ENCODE results near the gene RPE.
A peak's percentile ranks its signal among the peaks of the same experiment; 100 is the strongest.

The RPE gene

DNA sequence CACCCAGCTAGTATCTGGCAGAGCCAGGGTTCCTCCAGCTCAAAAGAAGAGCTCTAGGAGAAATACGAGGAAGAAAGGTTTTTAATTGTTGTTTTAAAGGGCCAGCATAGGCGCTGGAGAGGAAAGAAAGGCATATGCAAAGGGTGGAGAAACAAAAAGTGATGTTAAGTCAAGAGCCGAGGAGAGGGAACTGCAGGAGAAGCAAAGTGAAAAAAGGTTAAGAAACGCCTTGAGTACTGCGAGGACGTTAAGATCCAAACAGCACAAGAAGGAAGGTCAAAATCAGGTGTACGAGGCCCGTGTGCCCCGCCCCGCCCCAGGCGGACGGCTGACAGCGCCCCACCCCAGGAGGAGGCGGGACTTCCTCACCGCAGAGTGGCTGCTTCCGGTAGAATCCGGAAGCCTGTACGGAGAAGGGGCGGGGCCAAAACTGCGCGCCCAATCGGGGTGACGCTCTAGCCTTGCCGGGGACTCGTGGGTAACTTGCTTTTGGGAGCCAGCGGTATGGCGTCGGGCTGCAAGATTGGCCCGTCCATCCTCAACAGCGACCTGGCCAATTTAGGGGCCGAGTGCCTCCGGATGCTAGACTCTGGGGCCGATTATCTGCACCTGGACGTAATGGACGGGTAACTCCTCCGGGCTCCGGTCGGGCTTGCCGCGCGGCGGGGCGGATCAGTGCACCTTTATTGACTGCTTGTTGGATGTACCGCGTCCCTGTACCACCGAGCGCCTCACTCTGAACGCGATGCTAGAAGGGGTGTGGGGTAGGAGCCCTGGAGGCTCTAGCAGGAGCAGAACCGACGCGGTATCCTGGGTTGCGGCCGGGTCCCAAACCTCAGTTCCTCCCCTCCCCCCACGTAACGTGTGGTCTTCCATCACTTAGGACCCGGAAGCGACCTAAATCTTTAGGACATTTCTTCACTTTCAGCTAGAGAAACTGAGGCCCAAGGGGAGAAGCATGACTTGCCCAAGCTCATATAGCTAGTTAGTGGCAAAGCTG lies at the start of gene RPE:
TSS of gene RPE (plus strand) at position 481 of the 1,000 bp plus-strand sequence. CDS start at position 505, 24 bp downstream.
- DNase-seq, result peak; percentile 95

DNA sequence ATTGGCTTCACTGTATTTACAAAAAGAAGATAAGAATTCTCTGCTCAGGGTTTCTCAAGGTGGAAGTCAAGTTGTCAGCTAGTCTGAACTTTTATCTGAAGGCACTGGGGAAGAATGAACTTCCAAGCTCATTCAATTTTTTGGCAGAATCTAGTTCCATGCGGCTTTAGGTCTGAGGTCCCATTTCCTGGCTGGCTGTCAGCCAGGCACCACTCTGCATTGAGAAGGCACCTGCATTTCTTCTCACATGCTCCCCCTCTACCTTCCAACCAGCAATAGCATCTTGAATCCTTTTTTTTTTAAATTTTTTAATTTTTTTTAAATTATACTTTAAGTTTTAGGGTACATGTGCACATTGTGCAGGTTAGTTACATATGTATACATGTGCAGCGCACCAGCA lies 46.2 kb upstream of the RPE start:
- DNase-seq, result no peak

DNA sequence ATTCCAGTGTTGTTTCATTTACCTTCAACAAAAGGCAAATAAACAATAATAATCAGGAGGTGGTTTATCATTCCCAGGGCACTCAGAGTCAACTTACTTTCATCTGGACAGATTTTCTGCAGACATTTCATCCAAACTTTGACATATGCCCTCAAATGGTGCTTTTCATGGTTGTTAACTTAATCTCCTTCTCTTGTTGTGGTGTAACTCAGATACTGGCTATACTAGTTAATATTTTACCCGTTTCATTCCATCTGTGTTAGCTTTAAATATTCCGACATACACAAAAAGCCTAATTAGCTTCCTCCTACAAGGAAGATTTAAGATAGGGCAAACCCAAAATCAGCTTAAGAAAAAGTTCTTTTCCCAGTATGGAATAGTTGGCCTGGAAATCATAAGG lies 44.4 kb upstream of the RPE start:
- DNase-seq, result no peak

- no peak for DNase-seq
These were observed 42.4 kb upstream of the RPE start for GRCh38 chr2:209960045-209960444.

- peak; percentile 71 for DNase-seq
These were observed 41.5 kb upstream of the RPE start for GRCh38 chr2:209960676-209961630.

DNA sequence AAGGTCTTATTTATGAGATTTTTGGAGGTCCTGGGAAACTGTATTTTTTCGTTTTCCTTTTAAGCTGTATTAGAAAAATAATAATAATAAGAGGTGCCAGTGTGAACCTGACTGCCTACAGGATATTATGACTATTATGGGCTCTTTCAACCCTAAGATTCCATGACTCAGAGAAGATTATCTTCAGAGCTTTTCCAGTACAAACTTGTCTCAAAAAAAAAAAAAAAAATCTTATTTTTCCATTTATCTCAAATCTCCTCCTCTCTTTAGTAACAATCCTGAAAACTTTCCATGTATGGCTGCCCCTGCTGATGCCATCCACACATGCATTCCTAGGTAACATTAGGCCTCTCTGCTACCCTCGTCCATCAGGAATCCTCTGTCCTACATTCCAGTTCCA lies 36.7 kb upstream of the RPE start:
- no peak for DNase-seq

- DNase-seq, result no peak
These were observed 32.7 kb upstream of the RPE start for GRCh38 chr2:209969692-209970091.

- DNase-seq, result no peak
These were observed 32.2 kb upstream of the RPE start for GRCh38 chr2:209970271-209970670.

DNA sequence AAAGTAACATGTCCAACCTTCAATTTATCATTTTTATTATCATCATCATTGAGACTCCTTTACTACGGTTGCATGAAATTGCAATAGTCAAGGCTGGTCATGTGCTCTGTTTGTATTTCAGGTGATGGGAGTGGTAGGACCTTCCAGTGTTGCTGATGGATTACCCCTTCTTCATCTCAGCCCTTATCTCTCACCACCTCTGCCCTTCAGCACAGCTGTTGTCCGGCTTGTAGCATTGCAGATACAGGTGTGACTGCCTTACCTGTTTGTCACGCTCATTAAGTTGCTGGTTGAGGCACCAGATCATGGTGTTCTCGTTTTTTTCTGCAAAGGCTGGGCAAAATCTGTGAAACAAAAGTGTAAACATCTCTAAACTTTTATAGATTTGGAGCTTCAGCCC lies 31.7 kb upstream of the RPE start:
- DNase-seq, result no peak

GRCh38 chr2:209973328-209973727 lies 29.1 kb upstream of the RPE start:
- DNase-seq, result no peak

DNA sequence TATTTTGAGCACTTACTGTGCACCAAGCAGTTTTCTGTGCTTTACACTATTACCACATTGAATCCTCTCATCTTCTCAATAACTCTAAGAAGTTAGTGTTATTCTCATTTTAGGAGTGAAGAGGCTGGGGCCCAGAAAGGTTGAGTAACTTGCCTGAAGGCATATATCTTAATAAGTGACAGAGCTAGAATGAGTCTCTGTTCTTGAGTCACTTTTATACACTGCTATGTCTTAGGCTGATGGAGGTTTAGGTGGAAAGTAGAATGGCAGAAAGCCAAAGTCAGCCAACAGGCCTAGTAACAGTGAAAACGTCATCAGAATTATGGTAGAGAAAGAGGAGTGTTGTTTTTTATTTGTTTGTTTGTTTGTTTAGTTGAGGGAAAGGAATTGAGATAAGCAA lies 27.9 kb upstream of the RPE start:
- no peak for DNase-seq

DNA sequence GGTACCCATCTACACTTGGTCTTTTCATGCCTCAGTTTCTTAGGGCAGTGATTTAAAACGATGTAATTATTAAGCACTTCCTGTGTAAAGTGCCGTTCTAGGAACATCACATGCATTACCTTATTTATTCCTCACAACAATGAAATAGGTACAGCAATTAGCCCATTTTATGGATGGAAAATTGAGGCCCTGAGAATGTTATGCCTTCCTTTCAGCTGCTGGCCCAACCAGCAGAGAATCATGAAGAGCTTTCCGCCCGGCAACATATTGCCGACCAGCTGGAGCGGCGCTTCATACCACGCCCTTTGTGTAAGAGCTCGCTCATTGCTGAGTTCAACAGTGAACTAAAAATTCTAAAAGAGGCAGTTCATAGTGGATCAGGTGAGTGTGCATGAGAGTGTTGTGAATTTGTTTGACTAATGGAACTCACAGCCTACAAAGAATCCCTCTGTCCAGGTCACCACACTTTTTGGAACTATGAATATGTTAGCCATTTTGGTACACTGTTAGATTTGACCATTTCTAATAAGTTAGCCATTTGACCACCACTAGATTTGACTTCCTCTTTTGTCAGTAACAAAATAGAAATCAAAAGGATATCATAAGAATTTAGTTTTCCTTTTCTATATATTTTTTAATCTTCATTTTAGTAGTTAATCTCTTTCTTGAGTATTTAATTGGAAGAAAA lies 25.6 kb upstream of the RPE start:
- DNase-seq, result no peak

- peak; percentile 71 for DNase-seq
These were observed 24.8 kb upstream of the RPE start for GRCh38 chr2:209977386-209978239.

DNA sequence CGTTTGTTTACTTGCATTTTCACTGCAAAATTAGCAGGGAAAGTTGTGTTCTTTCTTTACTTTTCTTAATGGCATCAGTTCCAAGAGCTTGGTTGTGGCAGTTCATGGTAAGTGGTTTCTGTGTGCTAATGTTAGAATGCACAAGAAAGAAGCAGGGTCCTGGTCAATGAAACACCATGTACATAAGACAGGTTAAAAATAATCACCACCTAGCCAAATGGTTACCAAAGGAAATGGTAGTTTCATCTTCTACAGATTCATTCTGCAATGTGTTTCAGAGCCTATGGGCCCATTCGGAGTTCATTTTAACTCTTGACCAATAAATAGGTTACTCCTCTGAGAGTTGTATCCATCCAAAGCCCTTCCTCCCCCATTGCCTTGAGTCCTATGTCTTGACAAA lies 18.1 kb upstream of the RPE start:
- DNase-seq, result no peak

GRCh38 chr2:209985874-209986273 lies 16.6 kb upstream of the RPE start:
- DNase-seq, result no peak

DNA sequence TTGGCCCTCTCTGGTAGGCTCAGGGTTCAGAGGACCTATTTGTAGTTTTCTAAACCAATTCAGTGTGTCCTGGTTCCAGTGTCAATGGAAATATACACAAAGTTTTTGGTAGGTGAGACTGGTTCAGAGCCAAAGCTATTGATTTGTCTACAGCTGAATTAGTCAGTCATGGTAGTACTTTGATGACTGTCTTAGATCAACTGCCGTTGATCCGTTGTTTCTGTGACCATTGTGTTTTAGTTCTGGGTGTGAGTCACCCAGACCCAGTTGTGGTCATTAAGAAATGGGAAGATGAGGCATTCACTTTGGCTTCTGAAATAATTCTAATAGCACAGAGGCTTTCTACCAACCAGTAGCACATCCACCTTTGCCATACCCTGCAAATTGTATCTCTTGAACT lies 16.0 kb upstream of the RPE start:
- DNase-seq, result no peak

- DNase-seq, result peak; percentile 68
These were observed 14.4 kb upstream of the RPE start for GRCh38 chr2:209988010-209988409.

DNA sequence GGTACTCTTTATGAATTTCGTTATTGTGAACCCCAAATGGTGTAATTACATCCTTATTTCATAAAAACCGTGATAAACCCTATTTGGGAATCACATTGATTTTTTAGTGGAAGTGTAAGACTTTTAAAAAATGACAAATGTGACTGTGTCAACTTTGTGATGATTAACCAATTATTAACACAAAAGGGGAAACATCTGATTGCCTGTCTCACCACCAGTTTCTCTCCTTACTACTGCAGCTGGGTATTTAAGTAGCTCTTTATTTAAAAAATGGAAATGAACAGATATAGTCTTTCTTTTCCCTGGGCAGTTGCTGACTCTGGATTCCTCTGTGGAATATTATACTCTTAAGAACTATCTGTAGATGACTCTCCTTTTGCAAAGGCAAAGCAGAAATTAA lies 11.6 kb upstream of the RPE start:
- no peak for DNase-seq

- DNase-seq, result no peak
These were observed 8.5 kb upstream of the RPE start for GRCh38 chr2:209993968-209994367.

DNA sequence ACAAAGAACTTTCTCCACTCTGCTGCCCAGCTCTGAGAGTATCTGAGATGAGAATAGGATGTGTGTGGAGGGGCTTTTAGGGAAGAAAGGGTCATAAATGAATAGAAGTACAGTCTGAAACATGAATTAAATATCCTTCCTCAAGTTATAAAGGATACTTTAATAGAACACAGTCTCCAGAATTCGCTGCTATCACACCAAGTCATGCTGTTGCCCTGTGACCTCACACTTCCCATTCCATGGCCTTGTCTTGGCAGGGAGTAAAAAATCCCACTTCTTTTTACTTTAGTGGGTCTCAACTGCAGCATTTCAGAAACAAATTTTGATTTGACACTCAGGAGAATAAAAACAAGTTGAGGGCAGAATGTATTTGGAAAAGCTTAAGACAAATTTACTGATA lies 3.8 kb upstream of the RPE start:
- DNase-seq, result no peak

DNA sequence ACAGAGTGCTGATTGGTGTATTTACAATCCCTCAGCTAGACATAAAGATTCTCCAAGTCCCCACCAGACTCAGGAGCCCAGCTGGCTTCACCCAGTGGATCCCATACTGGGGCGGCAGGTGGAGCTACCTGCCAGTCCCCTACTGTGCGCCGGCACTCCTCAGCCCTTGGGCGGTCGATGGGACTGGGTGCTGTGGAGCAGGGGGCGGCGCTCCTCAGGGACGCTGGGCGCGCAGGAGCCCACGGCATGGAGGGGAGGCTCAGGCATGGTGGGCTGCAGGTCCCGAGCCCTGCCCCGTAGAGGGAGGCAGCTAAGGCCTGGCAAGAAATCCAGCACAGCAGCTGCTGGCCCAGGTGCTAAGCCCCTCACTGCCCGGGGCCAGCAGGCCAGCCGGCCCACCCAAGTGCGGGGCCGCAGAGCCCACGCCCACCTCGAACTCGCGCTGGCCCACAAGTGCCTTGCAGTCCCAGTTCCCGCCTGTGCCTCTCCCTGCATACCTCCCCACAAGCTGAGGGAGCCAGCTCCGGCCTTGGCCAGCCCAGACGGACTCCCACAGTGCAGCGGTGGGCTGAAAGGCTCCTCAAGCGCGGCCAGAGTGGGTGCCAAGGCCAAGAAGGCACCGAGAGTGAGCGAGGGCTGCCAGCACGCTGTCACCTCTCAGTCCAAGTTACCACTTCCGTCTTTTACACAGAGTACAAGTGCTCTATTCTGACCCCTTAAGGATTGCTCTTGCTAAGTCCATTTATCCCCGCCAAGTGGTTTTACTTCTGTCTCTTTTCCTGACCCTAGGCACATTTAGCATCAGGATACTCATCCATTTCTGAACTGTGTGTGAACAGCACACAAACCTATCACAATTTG lies 1.7 kb upstream of the RPE start:
- no peak for DNase-seq
